Thymus (tissue), 11 donors: Measurements from ENCODE around the gene TNFRSF1A. TPM values are rescaled to one million over a fixed set of nuclear protein-coding genes. Genes with fewer than 3 reads are reported as not detected.
"Not testable (repeated sequence)": the region's sequence is repeated elsewhere in the genome, so short reads cannot be mapped to it uniquely, and the experiment has no call there.

ENCODE experiments used
- DNase-seq, 9 donors: peaks; one replicate each; pipeline ENCODE4 v3.0.0-alpha.2; 2013; ENCODE audit warnings: low spot score in 9 of 9, low read depth in 6 of 9, missing footprints in 1 of 9
- H3K27ac ChIP-seq, 2 donors: one replicate each; pipeline ENCODE4 v1.5.1; 2013; ENCODE audit warnings: control low read depth in 1 of 2, low read depth in 1 of 2, low read length in 1 of 2, mild to moderate bottlenecking in 1 of 2, moderate library complexity in 1 of 2
- H3K27me3 ChIP-seq, 2 donors: one replicate each; pipeline ENCODE4 v1.5.1; 2013; ENCODE audit warnings: low read length in 1 of 2; ENCODE audit not compliant: control insufficient read depth in 2 of 2, insufficient read depth in 1 of 2
- H3K36me3 ChIP-seq, 2 donors: one replicate each; pipeline ENCODE4 v1.5.1; 2013; ENCODE audit warnings: low read length in 1 of 2, mild to moderate bottlenecking in 1 of 2, moderate library complexity in 1 of 2; ENCODE audit not compliant: control insufficient read depth in 2 of 2, insufficient read depth in 2 of 2
- H3K4me1 ChIP-seq, 2 donors: one replicate each; pipeline ENCODE4 v1.5.1; 2013; ENCODE audit warnings: low read length in 2 of 2; ENCODE audit not compliant: control insufficient read depth in 2 of 2, insufficient read depth in 2 of 2
- H3K4me3 ChIP-seq, 2 donors: one replicate each; pipeline ENCODE4 v1.5.1; 2013; ENCODE audit warnings: low read length in 2 of 2, control low read depth in 1 of 2, mild to moderate bottlenecking in 1 of 2
- H3K9me3 ChIP-seq, 2 donors: one replicate each; pipeline ENCODE4 v1.5.1; 2013; ENCODE audit warnings: low read length in 1 of 2, mild to moderate bottlenecking in 1 of 2; ENCODE audit not compliant: control insufficient read depth in 2 of 2, insufficient read depth in 1 of 2
- WGBS: extraction: QIAGEN DNeasy Blood & Tissue Kit; methylation state at CpG from one replicate; pipeline ENCODE4 v1.1.7; 2013; 5-methylcytosine and 5-hydroxymethylcytosine counted together
- polyA plus RNA-seq: library from polyadenylated mRNA; stranded (reverse); fragments of 200-250 nt; gene quantifications from one replicate; pipeline ENCODE4 v1.2.3, GENCODE V29; 2013
- total RNA-seq: library from RNA; stranded (reverse); fragments of 120-200 nt; gene quantifications from one replicate; pipeline ENCODE4 v1.2.4, GENCODE V29; 2013
- donor health status: healthy.

The TNFRSF1A gene
- total and polyA plus RNA-seq, 2 donors = 29.8 to 61.6 TPM

DNA sequence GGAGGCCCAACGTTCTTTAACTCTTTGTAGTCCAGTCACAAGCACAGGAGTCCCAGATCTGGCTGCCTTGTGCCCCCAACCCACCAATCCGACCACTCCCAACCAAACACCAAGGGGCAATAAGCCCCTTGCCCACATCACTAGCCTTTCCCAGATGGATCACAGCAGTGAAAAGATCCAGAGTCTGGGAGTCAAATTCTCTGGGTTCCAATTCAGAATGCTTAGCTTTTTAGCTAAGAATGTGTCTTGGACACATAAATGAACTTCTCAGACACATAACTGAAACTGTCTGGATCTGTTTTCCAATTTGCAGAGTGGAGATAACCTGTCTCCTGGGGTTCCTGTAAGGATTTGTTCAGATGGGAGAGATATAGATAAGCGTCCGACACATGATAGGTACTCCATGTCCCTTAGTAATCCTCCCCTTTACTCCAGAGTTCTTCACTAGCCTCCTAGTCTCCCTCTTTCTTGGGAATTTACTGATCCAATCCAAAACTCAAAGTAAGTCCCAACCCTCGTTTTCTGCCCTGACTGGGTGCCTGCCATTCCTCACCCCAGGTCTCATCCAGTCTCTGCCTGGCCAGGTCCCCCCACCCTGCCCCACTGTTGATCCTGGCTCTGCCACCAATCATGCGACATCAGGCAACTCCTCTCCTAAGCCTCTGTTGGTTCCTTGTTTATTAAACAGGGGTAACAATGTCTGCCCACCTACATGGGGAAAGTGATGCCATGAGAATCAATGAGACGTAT is 439 bp upstream of the TNFRSF1A start:
- Histone ChIP-seq H3K27ac (peak overlapping the region; percentile 80 to 86), H3K27me3 (no peaks in the 10 kb centered on the region), H3K4me1 (peaks cover 45 to 72% of the 10 kb centered on the region in 2 donors), H3K9me3 (no peaks in the 10 kb centered on the region), H3K36me3 (no peaks in the 10 kb centered on the region), H3K4me3 (peak overlapping the region; percentile 95 to 97)
- DNase-seq = no peak
- WGBS = 59% methylated on average over 7 of the region's 7 CpGs

DNA sequence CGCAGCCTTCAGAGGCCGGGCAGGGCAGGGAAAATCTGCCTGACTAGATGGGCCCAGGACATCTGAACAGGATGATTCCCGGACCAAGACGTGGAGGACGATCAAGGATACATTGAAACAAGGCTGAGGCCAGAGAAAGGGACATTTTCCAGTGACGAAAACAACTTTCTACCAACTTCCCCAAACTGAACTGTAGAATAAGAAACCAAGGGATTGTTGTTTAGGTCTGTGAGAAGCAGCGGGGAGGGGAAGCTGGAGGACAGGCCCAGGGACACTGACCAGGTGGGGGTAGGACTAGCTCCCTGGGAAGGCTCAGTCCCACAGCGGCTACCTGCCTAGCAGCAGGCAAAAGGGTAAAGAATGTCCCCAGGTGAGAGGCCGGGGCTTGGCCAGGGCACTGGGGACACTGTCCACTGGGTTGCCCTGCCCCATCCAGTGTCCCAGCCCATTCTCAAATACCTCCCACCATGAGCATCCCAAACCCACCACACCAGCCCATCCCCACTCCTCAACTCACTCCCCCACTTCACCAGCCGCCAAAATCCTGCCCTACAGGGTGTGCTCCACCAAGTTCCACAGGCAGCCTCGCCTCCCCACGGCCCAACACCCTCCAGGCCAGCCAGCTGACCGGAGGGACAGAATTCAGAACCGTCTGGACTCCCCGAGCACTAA is 995 bp downstream of the TNFRSF1A start:
- Histone ChIP-seq H3K4me1 (peaks cover 46 to 72% of the 10 kb centered on the region in 2 donors), H3K36me3 (no peaks in the 10 kb centered on the region), H3K27ac (peak overlapping the region; percentile 80 to 86), H3K9me3 (no peaks in the 10 kb centered on the region), H3K27me3 (no peaks in the 10 kb centered on the region), H3K4me3 (peak overlapping the region; percentile 95 to 97)
- 2% methylated on average over 15 of the region's 15 CpGs for WGBS
- peak in 1 of 9 donors; percentile 40 for DNase-seq

DNA sequence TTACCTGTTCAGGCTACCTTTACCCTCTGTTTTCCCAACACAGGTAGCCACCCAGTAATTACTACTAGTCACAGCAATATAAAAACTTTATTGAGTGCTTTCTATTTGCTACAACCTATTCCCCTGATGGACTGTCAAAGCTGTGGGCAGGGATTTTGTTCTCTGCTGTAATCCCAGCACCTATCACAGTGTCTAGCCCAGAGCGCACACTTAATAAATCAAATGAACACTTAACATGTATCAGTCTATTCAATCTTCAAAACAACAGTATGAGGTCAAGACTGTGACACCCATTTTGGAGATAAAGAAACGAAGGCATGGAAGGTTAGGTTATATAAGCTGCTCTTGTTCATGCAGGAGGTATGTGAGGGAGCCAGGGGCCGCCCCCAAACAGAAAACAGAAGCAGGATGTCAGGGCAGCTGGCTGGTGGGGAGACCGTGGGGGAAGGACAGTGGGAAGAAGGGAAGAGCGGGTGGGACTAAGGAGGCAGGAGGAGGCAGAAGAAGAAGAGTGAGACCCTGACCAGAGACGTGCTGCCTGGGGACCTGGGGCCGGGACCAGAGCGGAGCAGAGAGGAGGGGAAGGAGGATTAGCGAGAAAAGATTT is 1.7 kb downstream of the TNFRSF1A start:
- peak overlapping the region; percentile 80 to 86 for H3K27ac ChIP-seq
- peak in 1 of 9 donors; percentile 62 for DNase-seq
- peaks cover 42 to 72% of the 10 kb centered on the region in 2 donors for H3K4me1 ChIP-seq
- H3K9me3 ChIP-seq = no peaks in the 10 kb centered on the region
- H3K4me3 ChIP-seq = peak overlapping the region; percentile 95 to 97
- WGBS = 2% methylated on average over 9 of the region's 9 CpGs
- H3K27me3 ChIP-seq = no peaks in the 10 kb centered on the region
- H3K36me3 ChIP-seq = no peaks in the 10 kb centered on the region

DNA sequence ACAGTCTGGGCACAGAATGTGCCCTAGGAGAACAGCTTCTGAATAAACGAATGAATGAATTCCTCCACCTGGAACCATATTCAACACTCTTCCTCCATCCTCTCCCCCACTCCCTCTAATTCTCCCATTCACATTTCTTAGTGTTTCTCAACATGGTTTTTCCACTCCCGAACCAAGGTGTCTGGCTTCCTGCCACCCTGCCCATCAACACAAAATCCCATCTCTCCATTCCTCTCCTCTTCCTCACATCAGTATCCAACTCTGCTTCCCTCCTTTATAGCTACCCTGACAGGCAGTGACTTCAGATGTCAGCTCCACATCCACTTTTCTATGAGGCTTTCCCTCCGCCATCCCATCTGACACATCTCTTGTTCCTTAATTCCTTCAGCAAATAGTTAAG is 2.9 kb downstream of the TNFRSF1A start:
- DNase-seq = no peak
- Histone ChIP-seq H3K9me3 (no peaks in the 10 kb centered on the region), H3K4me1 (peaks cover 46 to 82% of the 10 kb centered on the region in 2 donors), H3K36me3 (peaks cover 9 to 11% of the 10 kb centered on the region in 2 donors), H3K27ac (peak overlapping the region; percentile 87 to 94), H3K4me3 (peak overlapping the region; percentile 95 to 97), H3K27me3 (no peaks in the 10 kb centered on the region)
- 59% methylated on average over 3 of the region's 3 CpGs for WGBS

DNA sequence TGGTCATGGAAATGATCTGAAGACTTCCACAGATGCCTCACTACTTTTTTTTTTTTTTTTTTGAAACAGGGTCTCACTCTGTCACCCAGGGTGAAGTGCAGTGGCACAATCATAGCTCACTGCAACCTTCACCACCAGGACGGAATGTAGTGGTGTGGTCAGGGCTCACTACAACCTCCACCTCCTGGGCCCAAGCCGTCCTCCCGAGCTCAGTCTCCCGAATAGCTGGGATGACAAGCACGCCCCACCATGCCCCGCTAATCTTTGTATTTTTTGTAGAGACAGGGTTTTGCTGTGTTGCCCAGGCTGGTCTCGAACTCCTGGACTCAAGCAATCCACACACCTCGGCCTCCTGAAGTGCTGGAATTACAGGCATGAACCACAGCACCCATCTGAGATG is 3.3 kb downstream of the TNFRSF1A start:
- peaks cover 13 to 16% of the 10 kb centered on the region in 2 donors for H3K36me3 ChIP-seq
- peak overlapping the region; percentile 3 to 37 for H3K4me3 ChIP-seq
- DNase-seq, H3K27me3 ChIP-seq, H3K9me3 ChIP-seq: not testable (repeated sequence)
- WGBS = 66% methylated on average over 8 of the region's 8 CpGs
- H3K27ac ChIP-seq = peak overlapping the region; percentile 94 to 98
- peaks cover 46 to 82% of the 10 kb centered on the region in 2 donors for H3K4me1 ChIP-seq

DNA sequence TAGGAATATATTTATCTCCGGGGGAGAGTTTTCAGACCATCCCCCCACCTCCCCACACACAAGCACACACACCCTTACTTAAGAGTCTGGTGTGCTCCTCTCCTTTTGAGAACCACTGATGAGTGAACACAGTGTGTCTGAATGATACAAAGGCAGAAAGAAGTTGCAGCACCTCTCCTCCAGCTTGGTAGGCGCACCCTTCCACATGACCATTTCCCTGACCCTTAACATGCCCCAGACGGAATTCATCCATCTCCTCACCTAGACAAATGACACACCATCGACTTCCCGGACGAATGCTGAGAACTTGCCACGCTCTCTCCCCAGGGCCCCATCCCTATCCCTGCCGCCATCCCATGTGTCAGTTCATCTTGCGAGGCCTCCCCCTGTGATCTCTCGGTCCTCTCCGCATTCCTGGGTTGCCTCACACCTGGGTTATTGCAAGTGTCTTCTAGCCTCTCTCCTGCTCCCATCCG is 3.9 kb downstream of the TNFRSF1A start:
- Histone ChIP-seq H3K27me3 (no peaks in the 10 kb centered on the region), H3K9me3 (no peaks in the 10 kb centered on the region), H3K27ac (peak overlapping the region; percentile 94 to 98), H3K4me3 (peak overlapping the region; percentile 37 to 54), H3K4me1 (peaks cover 46 to 82% of the 10 kb centered on the region in 2 donors), H3K36me3 (peaks cover 19 to 21% of the 10 kb centered on the region in 2 donors)
- peak in 1 of 9 donors; percentile 60 for DNase-seq
- 25% methylated on average over 12 of the region's 12 CpGs for WGBS

DNA sequence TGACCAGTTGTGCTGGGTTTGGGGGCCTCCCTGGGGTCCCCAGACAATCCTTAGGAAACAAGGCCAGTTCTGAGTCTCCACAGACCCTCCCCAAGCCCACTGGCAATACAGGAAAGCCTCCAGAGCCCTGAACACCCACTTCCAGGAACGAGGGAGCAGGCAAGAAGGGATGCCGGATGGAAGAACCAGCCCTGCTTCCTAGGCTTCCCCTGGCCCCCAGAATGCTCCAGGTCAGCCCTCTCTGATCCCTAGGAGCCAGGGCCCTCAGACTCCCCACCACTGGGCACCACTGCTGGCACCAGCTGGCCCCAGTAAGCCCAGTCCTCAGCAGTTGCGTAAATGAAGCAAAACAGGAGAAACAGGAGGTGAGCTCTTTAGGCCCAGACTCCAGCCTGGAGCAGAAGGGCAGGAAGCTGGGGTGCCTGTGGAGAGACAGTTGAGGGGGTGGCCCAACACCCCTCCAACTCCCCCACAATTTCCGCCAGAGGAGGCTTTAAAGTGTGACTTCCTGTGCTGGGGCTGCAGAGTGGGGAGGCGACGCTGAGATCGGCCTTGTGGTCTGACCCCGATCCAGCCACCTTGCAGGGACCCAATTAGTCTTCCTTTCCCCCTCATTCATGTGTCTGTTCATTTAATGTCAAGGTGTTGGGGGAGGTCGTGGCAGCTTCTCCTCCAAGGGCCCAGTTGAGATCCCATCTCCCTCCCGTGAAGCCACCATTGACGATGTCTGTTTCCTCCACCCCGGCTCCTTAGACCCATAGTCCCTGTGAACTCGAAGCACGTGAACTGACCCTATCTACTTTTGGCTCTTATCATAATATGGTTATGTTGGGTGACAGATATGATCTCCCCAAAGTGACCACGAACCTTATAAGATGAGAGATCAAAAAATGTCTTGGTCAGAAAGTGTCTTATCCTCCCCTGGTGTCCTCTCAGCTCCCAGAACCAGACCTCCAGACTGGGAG is 4.7 kb downstream of the TNFRSF1A start:
- Histone ChIP-seq H3K4me3 (peak overlapping the region; percentile 37 to 54), H3K27me3 (no peaks in the 10 kb centered on the region)

More for the DNA sequence above, 4.7 kb downstream of the TNFRSF1A start:
- Histone ChIP-seq H3K36me3 (peaks cover 26 to 29% of the 10 kb centered on the region in 2 donors), H3K27ac (peak overlapping the region; percentile 94 to 98), H3K4me1 (peaks cover 41 to 77% of the 10 kb centered on the region in 2 donors), H3K9me3 (no peaks in the 10 kb centered on the region)
- DNase-seq = peak in 7 of 9 donors; percentile 58 to 90 (median 73)
- WGBS = 3% methylated on average over 15 of the region's 15 CpGs
